ENCODE data around the gene TUBA4B. TPM values are rescaled to one million over a fixed set of nuclear protein-coding genes. Genes with fewer than 3 reads are reported as not detected.

TUBA4B gene
- total and polyA plus RNA-seq, 2 donors: not detected

DNA sequence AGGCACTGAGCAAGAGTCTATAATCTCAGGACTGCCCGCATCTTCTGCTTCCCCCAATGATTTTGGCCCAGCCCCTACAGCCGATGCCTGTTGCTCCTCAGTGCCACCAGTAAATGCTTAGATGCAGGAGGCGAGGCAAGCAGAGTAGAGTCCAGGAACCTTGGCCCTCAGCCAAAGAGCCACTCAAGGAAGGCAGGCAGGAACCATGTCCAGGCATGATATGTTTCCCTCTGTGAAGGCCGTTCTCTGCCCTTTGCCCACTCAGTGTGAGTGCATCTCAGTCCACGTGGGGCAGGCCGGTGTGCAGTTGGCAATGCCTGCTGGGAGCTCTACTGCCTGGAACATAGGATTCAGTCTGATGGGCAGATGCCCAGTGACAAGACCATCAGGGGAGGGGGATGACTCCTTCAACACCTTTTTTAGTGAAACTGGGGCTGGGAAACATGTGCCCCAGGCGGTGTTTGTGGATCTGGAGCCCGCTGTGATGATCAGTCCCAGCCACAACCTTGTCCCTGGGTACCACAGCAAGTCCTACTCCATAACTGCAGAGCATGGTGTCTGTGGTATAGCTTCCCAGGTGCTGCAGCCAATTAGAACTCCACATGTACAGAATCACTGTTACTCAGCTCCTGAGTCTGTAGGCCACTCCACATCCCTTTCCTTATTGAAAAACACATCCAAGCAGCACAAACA, 16.5 kb downstream of the TUBA4B start:
- DNase-seq (ENCODE audit: extremely low spot score): no peak

DNA sequence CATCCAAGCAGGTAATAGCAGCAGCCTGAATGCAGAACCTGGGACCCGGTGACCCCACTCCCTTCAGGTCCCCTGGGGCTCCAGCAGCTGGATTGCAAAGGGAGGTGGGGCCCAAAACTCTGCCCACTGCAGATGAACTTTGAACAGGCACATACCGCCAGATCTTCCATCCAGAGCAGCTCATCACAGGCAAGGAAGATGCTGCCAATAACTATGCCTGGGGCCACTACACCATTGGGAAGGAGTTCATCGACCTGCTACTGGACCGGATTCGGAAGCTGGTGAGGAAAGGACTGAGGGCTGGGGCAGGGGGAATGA, 17.0 kb downstream of the TUBA4B start:
- Histone ChIP-seq H3K36me3 (ENCODE audit: insufficient read depth) (no peaks in the 10 kb centered on the region), H3K27ac (ENCODE audit: low read depth) (no peak overlapping the region), H3K4me1 (ENCODE audit: insufficient read depth) (no peaks in the 10 kb centered on the region), H3K4me3 (ENCODE audit: low read depth, low read length) (no peak overlapping the region)
- 84% methylated on average over 5 of the region's 5 CpGs for WGBS
- DNase-seq (ENCODE audit: extremely low spot score): no peak

More for the DNA sequence above, 16.5 kb downstream of the TUBA4B start:
- WGBS: 53% methylated on average over 8 of the region's 8 CpGs
- H3K4me3 ChIP-seq (ENCODE audit: low read depth, low read length): no peak overlapping the region
- no peaks in the 10 kb centered on the region for H3K36me3 ChIP-seq (ENCODE audit: insufficient read depth)
- H3K4me1 ChIP-seq (ENCODE audit: insufficient read depth): no peaks in the 10 kb centered on the region
- no peak overlapping the region for H3K27ac ChIP-seq (ENCODE audit: low read depth)

DNA sequence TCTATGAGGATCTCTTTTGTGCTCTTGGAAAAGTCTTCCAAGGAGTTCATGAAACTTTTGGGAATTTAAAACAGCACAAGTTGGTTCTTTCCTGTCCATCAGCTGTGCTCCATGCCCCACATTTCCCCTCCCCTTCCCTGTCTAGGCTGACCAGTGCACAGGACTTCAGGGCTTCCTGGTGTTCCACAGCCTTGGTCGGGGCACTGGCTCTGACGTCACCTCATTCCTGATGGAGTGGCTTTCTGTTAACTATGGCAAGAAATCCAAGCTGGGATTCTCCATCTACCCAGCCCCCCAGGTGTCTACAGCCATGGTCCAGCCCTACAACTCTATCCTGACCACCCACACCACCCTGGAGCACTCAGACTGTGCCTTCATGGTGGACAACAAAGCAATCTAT, 18.0 kb downstream of the TUBA4B start:
- Histone ChIP-seq H3K4me1 (ENCODE audit: insufficient read depth) (no peaks in the 10 kb centered on the region), H3K4me3 (ENCODE audit: low read depth, low read length) (no peak overlapping the region), H3K27ac (ENCODE audit: low read depth) (no peak overlapping the region), H3K36me3 (ENCODE audit: insufficient read depth) (no peaks in the 10 kb centered on the region)
- WGBS: 82% methylated on average over 2 of the region's 2 CpGs
- DNase-seq (ENCODE audit: extremely low spot score): no peak

DNA sequence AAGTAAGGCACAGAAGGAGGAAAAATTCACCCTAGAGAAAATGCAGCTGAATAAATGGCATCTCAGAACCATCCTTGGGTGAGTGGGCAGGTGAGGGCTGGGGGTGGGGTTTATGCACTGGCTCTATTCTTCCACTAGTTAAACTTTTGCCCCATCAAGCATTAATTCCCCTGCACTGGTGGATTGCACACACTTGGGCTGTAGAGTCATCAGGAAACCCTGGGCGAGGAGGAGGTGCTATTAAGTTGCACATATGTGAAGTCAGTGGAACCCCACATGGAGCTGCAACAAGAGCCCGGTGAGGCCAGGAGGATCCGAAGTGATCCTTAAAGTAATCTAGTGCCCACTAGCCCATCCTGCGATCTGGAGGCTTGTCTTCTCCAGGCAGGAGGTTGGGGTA, 19.3 kb downstream of the TUBA4B start:
- DNase-seq (ENCODE audit: extremely low spot score): no peak
- H3K4me1 ChIP-seq (ENCODE audit: insufficient read depth): no peaks in the 10 kb centered on the region
- no peaks in the 10 kb centered on the region for H3K36me3 ChIP-seq (ENCODE audit: insufficient read depth)
- WGBS: 82% methylated on average over 4 of the region's 4 CpGs
- H3K27ac ChIP-seq (ENCODE audit: low read depth): no peak overlapping the region
- no peak overlapping the region for H3K4me3 ChIP-seq (ENCODE audit: low read depth, low read length)

DNA sequence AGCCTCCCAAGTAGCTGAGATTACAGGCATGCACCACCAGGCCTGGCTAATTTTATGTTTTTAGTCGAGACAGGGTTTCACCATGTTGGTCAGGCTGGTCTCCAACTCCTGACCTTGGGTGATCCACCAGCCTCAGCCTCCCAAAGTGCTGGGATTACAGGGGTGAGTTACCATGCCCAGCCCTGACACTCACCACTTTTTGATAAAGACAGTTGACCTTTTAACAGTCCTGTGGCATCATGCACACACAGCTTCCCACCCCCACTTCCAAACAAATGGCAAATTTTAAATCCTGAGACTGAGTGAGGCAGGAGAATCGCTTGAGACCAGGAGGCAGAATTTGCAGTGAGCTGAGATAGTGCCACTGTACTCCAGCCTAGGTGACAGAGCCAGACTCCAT, 20.0 kb downstream of the TUBA4B start:
- Histone ChIP-seq H3K36me3 (ENCODE audit: insufficient read depth) (no peaks in the 10 kb centered on the region), H3K27ac (ENCODE audit: low read depth) (no peak overlapping the region), H3K4me3 (ENCODE audit: low read depth, low read length) (no peak overlapping the region), H3K4me1 (ENCODE audit: insufficient read depth) (no peaks in the 10 kb centered on the region)
- DNase-seq (ENCODE audit: extremely low spot score): no peak
- 72% methylated on average over 2 of the region's 2 CpGs for WGBS

DNA sequence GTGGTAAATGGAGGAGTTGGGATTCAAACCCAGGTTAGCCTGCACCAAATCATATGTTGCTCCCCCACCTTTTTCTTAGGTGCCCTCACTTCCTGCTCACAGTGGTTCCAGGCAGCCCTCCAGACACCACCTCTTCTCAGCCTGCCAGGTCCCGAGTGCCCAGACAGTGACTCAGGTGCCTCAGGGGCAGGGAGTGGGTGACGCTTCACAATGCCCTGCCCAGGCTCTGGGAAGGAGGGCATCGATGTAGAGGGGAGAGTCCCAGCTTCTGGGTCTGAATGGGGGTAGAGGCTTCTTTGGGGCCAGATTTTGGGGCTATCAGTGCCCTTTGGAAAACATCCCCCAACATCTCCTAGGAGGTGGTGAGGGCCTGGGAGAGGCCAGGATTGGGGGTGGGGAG, 20.9 kb downstream of the TUBA4B start:
- Histone ChIP-seq H3K4me1 (ENCODE audit: insufficient read depth) (no peaks in the 10 kb centered on the region), H3K4me3 (ENCODE audit: low read depth, low read length) (no peak overlapping the region), H3K36me3 (ENCODE audit: insufficient read depth) (no peaks in the 10 kb centered on the region), H3K27ac (ENCODE audit: low read depth) (no peak overlapping the region)
- no peak for DNase-seq (ENCODE audit: extremely low spot score)
- 69% methylated on average over 3 of the region's 3 CpGs for WGBS

DNA sequence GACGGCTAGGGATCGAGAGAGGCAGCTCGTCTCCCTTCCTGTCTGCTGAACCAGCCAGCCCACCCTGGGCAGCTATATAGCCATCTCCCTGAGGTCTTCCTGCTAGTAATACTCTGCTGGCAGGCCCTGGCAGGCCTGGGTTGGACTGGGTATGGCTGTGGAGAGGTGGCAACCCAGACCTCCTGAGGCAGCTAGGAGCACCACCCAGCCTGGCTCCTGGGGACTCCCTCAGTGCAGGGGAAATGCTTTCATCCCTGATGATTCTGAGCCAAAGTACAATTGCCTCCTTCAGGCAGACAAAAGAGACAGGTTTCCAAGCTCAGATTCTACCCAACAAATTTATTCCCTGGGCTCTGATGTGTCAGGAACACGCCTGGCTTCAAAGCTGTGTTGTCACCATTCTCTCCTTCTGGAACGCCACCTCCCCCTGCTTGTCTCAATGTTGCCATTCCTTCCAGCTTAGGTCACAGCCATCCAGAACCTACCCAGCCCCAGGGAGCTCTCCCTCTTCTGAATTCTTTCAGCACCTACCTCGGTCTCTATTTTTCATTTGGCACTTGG, 21.4 kb downstream of the TUBA4B start:
- Histone ChIP-seq H3K27ac (ENCODE audit: low read depth) (no peak overlapping the region), H3K4me1 (ENCODE audit: insufficient read depth) (no peaks in the 10 kb centered on the region), H3K4me3 (ENCODE audit: low read depth, low read length) (no peak overlapping the region), H3K36me3 (ENCODE audit: insufficient read depth) (no peaks in the 10 kb centered on the region)
- DNase-seq (ENCODE audit: extremely low spot score): no peak
- WGBS: 29% methylated on average over 6 of the region's 6 CpGs

DNA sequence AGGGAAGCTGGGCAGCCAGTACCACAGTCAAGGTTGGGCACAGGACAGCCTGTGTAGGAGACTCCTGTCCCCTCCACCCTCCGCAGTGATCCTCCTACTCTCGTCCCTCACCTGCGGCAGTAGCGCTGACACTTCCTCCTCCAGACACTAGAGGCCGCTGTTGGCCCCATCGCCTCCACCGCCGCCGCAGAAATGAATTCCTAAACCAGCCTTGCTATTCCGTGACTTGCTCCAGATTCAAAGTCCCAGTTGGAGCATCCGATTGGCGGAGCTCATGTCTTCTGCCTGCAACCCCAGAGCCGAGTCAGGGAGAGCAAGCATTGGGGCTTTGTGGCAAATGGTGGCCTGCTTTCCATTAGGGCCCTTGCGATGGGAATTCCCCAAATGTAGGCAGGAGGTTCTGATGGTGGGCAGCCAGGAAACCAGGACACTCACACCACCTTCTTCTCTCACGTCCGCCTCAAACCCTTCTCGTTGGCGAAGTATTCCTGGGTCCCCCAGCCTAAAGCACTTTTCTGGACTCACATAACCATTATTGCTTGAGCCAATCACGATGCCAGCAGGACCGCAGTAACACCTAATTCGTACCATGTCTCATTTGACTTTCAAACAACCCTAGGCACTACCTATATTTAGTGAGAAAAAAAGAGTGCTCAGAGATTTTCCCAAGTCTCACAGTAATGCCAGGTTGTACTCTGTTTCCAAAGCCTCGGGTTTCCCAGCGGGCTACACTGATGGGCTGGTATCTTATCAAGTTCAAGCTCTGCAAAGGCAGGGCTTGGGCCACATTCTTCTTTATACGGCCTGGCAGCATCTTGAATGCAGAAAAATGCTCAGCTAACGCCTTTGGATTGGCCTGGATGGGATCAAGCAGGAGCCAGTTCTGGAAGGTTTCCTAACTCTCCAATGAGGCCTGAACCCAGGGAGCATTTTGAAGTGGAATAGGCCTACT, 24.9 kb downstream of the TUBA4B start:
- Histone ChIP-seq H3K4me3 (ENCODE audit: low read depth, low read length) (no peak overlapping the region), H3K36me3 (ENCODE audit: insufficient read depth) (peaks cover 4% of the 10 kb centered on the region), H3K4me1 (ENCODE audit: insufficient read depth) (no peaks in the 10 kb centered on the region), H3K27ac (ENCODE audit: low read depth) (peak overlapping the region; percentile 84)
- DNase-seq (ENCODE audit: extremely low spot score): peak; percentile 63
- WGBS: 23% methylated on average over 25 of the region's 25 CpGs

DNA sequence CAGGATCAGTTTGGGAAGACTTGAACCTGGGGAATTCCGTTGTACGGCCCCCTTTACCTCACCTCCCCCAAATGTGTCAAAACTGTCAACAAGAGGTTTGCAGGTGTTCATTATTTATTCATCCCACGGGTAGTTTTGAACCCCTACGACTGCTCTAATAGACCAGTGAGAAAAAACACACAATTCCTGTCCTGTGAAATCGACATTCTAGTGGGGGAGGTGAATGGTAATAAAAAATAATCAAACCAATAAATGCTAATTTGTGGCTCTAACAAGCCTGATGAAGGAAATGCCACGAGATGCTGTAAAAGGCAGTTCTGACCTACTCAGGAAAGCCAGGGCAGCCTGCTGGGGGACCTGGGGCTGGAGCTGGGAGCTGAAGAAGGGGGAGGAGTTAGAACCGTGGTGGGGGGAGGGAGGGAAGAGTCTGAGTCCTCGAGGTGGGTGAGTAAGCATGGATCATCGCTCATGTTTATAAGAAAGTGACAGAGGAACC, 25.7 kb downstream of the TUBA4B start:
- no peaks in the 10 kb centered on the region for H3K4me1 ChIP-seq (ENCODE audit: insufficient read depth)
- H3K27ac ChIP-seq (ENCODE audit: low read depth): peak overlapping the region; percentile 84
- WGBS: 13% methylated on average over 9 of the region's 9 CpGs
- H3K4me3 ChIP-seq (ENCODE audit: low read depth, low read length): peak overlapping the region; percentile 12
- no peak for DNase-seq (ENCODE audit: extremely low spot score)
- H3K36me3 ChIP-seq (ENCODE audit: insufficient read depth): peaks cover 4% of the 10 kb centered on the region

DNA sequence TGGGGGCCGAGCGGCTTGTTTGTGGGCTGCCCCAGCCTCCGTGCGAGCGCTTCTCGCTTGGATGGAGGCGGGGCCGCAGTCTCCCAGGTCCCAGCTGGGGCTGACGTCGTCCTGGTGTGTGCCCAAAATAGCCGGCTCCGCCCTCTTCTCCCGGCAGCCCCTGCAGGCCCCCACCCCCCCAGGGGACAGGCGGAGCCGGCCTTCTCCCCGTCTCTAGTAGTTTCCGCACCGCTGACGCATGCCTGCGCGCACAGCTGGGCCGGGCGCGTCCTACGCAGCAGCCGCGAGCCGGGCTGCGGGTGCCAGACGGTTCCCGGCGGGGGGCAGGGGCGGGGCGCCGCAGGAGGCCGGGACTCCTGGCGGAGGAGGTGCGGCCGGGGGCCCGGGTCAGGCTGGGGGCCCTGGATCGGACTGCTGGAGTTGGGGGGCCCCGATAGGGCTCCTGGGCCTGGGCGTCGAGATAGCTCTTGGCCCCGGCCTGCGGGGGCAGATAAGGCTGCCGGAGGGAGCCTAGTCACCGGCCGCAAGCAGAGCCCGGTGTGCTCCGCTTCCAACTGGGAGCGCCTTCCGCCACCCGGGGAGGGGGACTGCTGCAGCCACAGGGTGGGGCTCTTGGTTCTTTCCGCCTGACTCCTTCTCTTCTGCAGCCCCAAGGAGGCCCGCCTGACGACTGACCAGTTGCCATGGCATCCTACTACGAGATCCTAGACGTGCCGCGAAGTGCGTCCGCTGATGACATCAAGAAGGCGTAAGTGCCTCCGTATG, 26.3 kb downstream of the TUBA4B start, which contains the start of gene DNAJB2:
TSS of gene DNAJB2 (plus strand) at position 216 of the 765 bp plus-strand sequence. CDS start at position 684, 468 bp downstream.
- Histone ChIP-seq H3K4me1 (ENCODE audit: insufficient read depth) (no peaks in the 10 kb centered on the region), H3K36me3 (ENCODE audit: insufficient read depth) (peaks cover 4% of the 10 kb centered on the region), H3K27ac (ENCODE audit: low read depth) (peak within 1 kb of the TSS; percentile 88), H3K4me3 (ENCODE audit: low read depth, low read length) (peak within 1 kb of the TSS; percentile 58)
- DNase-seq (ENCODE audit: extremely low spot score): peak; percentile 94
- under 1% methylated on average over 65 of the region's 65 CpGs for WGBS

DNA sequence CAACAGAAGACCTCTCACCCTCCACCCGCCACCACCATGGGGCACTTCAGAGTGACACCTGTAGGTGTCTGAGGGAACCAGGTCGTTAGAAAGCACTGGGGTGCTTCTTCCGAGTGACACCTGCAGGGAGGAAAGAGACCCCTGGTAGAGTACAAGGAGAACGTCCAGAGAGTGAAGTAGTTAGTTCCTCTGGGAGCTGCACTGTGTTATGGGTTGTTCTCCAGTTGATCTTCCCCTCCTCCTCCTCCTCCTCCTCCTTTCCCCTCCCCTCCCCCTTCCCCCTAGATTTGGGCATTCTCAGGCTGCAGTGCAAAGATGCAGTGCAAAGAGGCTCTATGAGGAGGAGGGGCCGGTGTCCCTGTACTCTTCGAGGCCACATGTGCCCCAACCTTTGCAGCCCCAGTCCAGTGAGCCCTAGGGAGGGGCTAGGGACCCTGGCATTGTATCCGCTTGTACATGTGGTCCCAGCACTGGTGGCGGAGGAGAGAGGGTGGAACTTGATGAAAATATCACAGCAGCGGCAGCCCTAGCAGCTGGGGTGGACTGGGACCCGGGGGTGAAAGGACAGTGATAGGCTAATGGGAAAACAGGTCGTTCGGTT, 27.0 kb downstream of the TUBA4B start:
- WGBS: 44% methylated on average over 12 of the region's 12 CpGs
- H3K36me3 ChIP-seq (ENCODE audit: insufficient read depth): peaks cover 4% of the 10 kb centered on the region
- H3K4me3 ChIP-seq (ENCODE audit: low read depth, low read length): peak overlapping the region; percentile 58
- no peaks in the 10 kb centered on the region for H3K4me1 ChIP-seq (ENCODE audit: insufficient read depth)
- H3K27ac ChIP-seq (ENCODE audit: low read depth): peak overlapping the region; percentile 88
- DNase-seq (ENCODE audit: extremely low spot score): no peak

DNA sequence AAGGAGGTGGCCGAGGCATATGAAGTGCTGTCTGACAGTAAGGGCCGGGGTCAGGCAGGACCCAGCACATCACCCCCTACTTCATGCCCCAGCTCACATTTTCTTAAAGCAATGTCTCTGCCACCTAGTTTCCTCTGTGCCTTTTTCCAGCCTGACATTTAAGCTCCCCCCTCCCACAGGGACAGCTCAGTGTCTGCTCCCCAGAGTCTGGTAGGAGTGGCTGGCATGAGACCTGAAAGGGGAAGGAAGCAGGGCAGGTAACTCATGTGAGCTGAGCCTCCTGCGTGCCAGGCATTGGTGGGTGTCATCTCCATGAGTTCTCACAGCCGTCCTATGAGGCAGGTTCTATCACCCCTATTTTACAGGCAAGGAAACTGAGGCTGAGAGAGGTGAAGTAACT, 27.6 kb downstream of the TUBA4B start:
- Histone ChIP-seq H3K36me3 (ENCODE audit: insufficient read depth) (peaks cover 4% of the 10 kb centered on the region), H3K4me3 (ENCODE audit: low read depth, low read length) (no peak overlapping the region), H3K27ac (ENCODE audit: low read depth) (no peak overlapping the region), H3K4me1 (ENCODE audit: insufficient read depth) (no peaks in the 10 kb centered on the region)
- WGBS: 93% methylated on average over 4 of the region's 4 CpGs
- no peak for DNase-seq (ENCODE audit: extremely low spot score)

DNA sequence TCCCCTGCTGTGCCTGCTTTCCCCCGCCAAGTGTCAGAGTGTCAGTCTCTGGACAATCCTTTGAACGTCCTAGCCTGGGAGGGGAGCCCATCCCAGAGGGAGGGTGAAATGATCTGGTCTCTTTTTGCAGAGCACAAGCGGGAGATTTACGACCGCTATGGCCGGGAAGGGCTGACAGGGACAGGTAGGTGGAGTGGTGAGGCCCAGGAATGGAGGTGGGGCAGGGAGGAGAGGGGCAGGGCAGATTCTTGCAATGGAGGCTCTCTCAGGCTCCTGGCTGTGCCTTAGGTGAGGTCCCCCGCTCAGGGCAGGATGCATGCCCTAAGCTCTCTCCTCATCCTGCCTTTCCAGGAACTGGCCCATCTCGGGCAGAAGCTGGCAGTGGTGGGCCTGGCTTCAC, 28.5 kb downstream of the TUBA4B start:
- Histone ChIP-seq H3K27ac (ENCODE audit: low read depth) (no peak overlapping the region), H3K4me3 (ENCODE audit: low read depth, low read length) (no peak overlapping the region), H3K36me3 (ENCODE audit: insufficient read depth) (peaks cover 4% of the 10 kb centered on the region), H3K4me1 (ENCODE audit: insufficient read depth) (no peaks in the 10 kb centered on the region)
- WGBS: 74% methylated on average over 8 of the region's 8 CpGs
- DNase-seq (ENCODE audit: extremely low spot score): no peak
